ENCODE data around the gene IFT88. TPM values are rescaled to one million over a fixed set of nuclear protein-coding genes. Genes with fewer than 3 reads are reported as not detected.

Gene IFT88
- total RNA-seq, 1 experiment from 2014 or later = 19.4 TPM

- Histone ChIP-seq H3K4me3 (ENCODE audit: low read depth, low read length, poor library complexity, severe bottlenecking) (no peak overlapping the region), H3K36me3 (ENCODE audit: insufficient read depth, low read length, poor library complexity, severe bottlenecking) (no peaks in the 10 kb centered on the region), H3K27me3 (replicated peaks; ENCODE audit: insufficient read depth, low read depth, low read length, poor library complexity) (no peaks in the 10 kb centered on the region), H3K27ac (ENCODE audit: low read depth, low read length, poor library complexity, severe bottlenecking) (no peak overlapping the region), H3K9me3 (ENCODE audit: low read depth, low read length, poor library complexity, severe bottlenecking) (no peaks in the 10 kb centered on the region), H3K4me1 (ENCODE audit: insufficient read depth, low read length, poor library complexity, severe bottlenecking) (no peaks in the 10 kb centered on the region)
- no peak for DNase-seq (ENCODE audit: low spot score)
- POLR2A ChIA-PET (ENCODE audit: low non-redundant PET) = no interaction called here
- BruUV-seq (replicated peaks) = no TSS peak
- intact Hi-C loops (cut with micrococcal nuclease; ENCODE audit: unreplicated experiment) = no loop called here
- CTCF ChIA-PET = no interaction called here
- no peak for TF ChIP-seq CTCF (conservative IDR thresholded peaks at IDR 0.05; ENCODE audit: low read depth, low read length)
- TF ChIP-seq EZH2 (IDR thresholded peaks at IDR 0.05; ENCODE audit: borderline replicate concordance, low read depth, low read length, poor library complexity, severe bottlenecking) = no peak
Observed at GRCh38 chr13:20546556-20546955, 20.4 kb upstream of the IFT88 start.

GRCh38 chr13:20547479-20547908, 19.5 kb upstream of the IFT88 start:
- TF ChIP-seq CTCF (conservative IDR thresholded peaks at IDR 0.05; ENCODE audit: low read depth, low read length) (no peak), EZH2 (IDR thresholded peaks at IDR 0.05; ENCODE audit: borderline replicate concordance, low read depth, low read length, poor library complexity, severe bottlenecking) (no peak)
- H3K36me3 ChIP-seq (ENCODE audit: insufficient read depth, low read length, poor library complexity, severe bottlenecking) = no peaks in the 10 kb centered on the region
- no peak for DNase-seq (ENCODE audit: low spot score)
- POLR2A ChIA-PET (ENCODE audit: low non-redundant PET) = no interaction called here
- H3K4me3 ChIP-seq (ENCODE audit: low read depth, low read length, poor library complexity, severe bottlenecking) = no peak overlapping the region
- BruUV-seq (replicated peaks) = no TSS peak
- CTCF ChIA-PET = no interaction called here
- no peak overlapping the region for H3K27ac ChIP-seq (ENCODE audit: low read depth, low read length, poor library complexity, severe bottlenecking)
- H3K9me3 ChIP-seq (ENCODE audit: low read depth, low read length, poor library complexity, severe bottlenecking) = no peaks in the 10 kb centered on the region
- no peaks in the 10 kb centered on the region for H3K4me1 ChIP-seq (ENCODE audit: insufficient read depth, low read length, poor library complexity, severe bottlenecking)
- intact Hi-C loops (cut with micrococcal nuclease; ENCODE audit: unreplicated experiment) = no loop called here
- H3K27me3 ChIP-seq (replicated peaks; ENCODE audit: insufficient read depth, low read depth, low read length, poor library complexity) = no peaks in the 10 kb centered on the region

- no peaks in the 10 kb centered on the region for H3K9me3 ChIP-seq (ENCODE audit: low read depth, low read length, poor library complexity, severe bottlenecking)
- intact Hi-C loops (cut with micrococcal nuclease; ENCODE audit: unreplicated experiment) = no loop called here
- DNase-seq (ENCODE audit: low spot score) = no peak
- CTCF ChIA-PET = no interaction called here
- POLR2A ChIA-PET (ENCODE audit: low non-redundant PET) = no interaction called here
- no peaks in the 10 kb centered on the region for H3K27me3 ChIP-seq (replicated peaks; ENCODE audit: insufficient read depth, low read depth, low read length, poor library complexity)
- no peaks in the 10 kb centered on the region for H3K36me3 ChIP-seq (ENCODE audit: insufficient read depth, low read length, poor library complexity, severe bottlenecking)
- H3K27ac ChIP-seq (ENCODE audit: low read depth, low read length, poor library complexity, severe bottlenecking) = no peak overlapping the region
- H3K4me3 ChIP-seq (ENCODE audit: low read depth, low read length, poor library complexity, severe bottlenecking) = no peak overlapping the region
- no TSS peak for BruUV-seq (replicated peaks)
- TF ChIP-seq EZH2 (IDR thresholded peaks at IDR 0.05; ENCODE audit: borderline replicate concordance, low read depth, low read length, poor library complexity, severe bottlenecking) (no peak), CTCF (conservative IDR thresholded peaks at IDR 0.05; ENCODE audit: low read depth, low read length) (no peak)
- no peaks in the 10 kb centered on the region for H3K4me1 ChIP-seq (ENCODE audit: insufficient read depth, low read length, poor library complexity, severe bottlenecking)
Observed at GRCh38 chr13:20550799-20551198, 16.2 kb upstream of the IFT88 start.
